GM19238 (cell line): Measurements from ENCODE around the gene GPC5.
"Not testable (repeated sequence)": the region's sequence is repeated elsewhere in the genome, so short reads cannot be mapped to it uniquely, and the experiment has no call there.

Source experiments
- DNase-seq: peaks from one replicate; pipeline ENCODE4 v3.0.0; 2011; ENCODE audit warnings: low spot score; ENCODE audit not compliant: insufficient read length

GPC5 gene

DNA sequence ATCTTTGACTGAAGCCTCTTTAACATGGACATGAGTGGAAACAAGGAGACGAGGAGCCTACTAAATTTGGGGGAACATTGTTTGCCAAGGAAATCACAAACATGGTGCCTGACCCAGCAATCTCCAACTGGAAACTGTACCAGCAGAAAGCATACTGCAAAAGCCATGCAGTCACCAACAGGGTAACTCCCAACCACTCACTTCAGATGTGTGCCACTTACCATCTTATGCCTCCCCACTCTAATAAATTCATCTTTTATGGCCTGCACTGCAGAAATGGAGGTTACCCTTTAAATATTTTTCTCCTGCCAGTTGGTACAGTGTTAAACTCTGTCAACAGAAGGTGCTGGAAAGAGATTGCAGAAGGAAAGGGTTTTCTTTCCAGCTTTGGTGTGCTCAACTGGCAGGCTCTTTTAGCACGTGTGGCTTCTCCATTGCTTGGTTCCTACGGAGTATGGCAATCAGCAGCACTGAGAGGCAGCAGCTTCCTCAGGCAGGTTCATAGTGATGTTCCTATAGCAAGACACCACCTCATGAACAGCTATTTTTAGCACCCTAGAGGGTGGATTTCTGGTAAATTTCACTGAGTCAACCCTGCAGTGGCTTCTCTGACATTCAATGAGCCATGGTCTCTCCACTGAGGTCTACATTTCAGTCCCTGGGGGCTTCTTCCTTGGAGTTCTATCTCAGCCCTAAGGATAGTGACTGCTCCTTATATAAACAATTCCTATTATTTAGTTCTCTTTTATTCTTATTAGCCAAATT is 29.6 kb upstream of the GPC5 start:
- DNase-seq = no peak

GRCh38 chr13:91369441-91369831 is 29.0 kb upstream of the GPC5 start:
- no peak for DNase-seq

DNA sequence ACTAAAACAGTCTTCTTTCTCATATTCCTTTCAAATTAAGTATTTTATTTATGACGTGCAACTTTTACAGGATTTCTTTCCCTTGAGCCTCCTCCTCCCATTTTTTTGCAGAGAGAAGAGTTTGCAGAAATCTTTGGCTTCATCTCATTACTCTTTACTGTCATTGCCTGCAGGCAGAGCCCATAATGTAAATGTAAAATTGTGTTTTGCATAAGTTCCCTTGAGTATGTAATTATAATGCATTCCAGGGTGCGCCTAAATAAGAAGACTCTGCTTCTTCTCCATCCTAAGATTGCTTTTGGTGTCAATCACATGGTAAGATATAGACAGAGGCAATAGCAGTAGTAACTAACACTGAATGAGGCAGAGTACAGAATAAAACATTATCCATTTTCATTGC is 27.9 kb upstream of the GPC5 start:
- no peak for DNase-seq

DNA sequence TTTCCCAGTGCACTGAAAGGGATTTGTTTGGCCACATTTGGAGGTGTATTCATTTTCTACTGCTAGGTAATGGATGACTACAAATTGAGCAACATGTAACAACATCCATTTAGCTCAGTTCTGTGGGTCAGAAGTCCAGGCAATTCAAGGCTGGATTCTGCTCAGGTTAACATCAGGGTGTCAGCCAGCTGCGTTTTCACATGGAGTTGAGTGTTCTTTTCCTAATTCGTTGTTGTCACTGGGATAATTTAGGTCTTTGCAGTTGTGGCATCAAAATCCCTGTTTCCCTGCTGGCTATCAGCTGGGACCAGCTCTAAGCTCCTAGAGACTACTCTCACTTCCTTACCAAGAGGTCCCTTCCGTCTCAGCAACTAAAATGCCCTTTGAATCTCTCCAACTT is 25.5 kb upstream of the GPC5 start:
- DNase-seq = no peak

DNA sequence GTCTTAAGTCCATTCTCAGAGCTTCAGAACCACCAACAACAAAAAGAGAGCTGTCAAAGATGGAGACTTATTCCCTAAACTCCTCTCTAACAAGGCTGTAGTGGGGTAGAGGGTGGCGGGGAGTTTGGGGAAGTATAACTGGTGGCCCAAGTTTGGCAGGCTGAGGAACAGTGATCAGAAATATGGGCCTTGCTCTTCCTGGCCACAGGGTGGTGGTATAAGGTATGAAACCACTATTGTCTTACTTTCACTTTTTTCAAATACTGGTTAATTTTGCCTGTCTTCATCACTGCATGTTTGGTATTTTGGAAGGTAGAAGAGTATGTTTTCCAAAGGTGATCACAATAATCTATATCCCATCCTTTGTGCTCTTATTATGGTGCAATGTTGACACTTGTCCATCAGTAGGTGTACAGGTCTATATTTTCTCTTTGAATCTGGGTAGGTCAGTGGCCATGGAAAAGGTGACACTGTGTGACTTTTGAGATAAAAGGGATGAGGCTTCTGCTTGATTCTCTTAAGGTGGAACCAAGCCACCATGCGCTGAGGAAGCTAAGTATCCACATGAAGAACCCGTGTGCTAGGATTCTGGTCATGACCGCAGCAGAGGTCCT is 23.2 kb upstream of the GPC5 start:
- DNase-seq = peak; percentile 10

GRCh38 chr13:91381371-91381770 is 17.1 kb upstream of the GPC5 start:
- no peak for DNase-seq

GRCh38 chr13:91383836-91384235 is 14.6 kb upstream of the GPC5 start:
- no peak for DNase-seq

- no peak for DNase-seq
Observed at GRCh38 chr13:91384896-91385295, 13.5 kb upstream of the GPC5 start.

- no peak for DNase-seq
Observed at GRCh38 chr13:91389186-91389585, 9.2 kb upstream of the GPC5 start.

DNA sequence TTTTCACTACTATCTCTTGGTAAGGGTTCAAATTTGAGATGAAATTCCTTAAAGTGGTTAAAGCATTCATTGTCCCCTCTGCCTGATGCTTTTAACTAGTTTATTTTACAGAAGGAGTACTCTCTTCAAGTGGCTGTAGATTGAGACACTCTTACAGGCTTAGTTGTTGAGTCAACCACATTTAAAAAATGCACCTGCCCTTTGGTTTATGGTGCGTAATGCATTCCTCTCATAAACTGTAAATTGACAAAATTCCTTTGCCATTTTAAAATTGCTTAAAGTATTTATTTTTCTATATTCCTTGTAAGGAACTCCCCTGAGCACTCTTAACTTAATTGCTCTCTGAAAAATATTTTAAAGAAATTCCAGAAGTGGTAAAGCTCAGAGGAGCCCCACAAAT is 826 bp upstream of the GPC5 start:
- no peak for DNase-seq

- no peak for DNase-seq
Observed at GRCh38 chr13:91399189-91400062, 1.0 kb downstream of the GPC5 start.

- no peak for DNase-seq
Observed at GRCh38 chr13:91400063-91400399, 1.6 kb downstream of the GPC5 start.

GRCh38 chr13:91400671-91401070 is 2.2 kb downstream of the GPC5 start:
- DNase-seq = no peak

DNA sequence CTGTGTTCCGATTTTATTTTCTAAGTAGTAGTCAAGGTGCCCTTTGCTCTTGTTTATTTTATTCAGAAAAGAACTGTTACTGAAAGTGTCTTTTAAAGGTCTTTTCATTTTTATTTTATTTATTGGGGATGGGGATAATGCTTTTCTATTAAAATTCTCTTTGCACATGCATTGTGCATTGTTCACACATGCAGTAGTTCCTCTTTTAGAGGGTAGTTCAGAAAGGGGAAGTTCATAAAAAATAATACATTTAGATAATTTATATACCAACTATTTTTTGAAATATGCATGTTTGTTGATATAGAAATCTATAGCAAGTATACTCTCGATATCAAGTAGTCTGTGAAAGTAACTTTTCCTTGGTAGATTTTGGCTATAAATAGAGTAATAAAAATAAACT is 3.5 kb downstream of the GPC5 start:
- DNase-seq = no peak

GRCh38 chr13:91405240-91405639 is 6.8 kb downstream of the GPC5 start:
- DNase-seq = no peak

DNA sequence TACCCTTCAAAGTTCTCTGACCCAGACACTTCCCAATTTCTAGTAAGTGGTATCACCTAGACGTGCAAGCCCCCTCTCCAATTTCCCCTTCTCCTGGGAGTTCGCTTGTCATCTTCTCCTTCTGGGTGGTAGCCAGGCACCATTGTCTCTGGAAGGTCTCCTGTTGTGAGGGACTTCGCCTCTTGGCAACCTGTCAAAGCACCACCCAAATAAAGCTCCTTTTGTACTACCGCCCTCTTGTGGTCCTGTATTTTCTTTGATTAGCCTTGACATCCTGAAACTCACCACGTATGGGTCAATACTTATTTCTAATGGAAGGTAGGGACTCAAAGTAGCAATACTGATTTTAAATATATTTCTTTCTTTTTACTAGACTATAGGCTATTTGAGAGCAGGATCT is 8.2 kb downstream of the GPC5 start:
- no peak for DNase-seq

DNA sequence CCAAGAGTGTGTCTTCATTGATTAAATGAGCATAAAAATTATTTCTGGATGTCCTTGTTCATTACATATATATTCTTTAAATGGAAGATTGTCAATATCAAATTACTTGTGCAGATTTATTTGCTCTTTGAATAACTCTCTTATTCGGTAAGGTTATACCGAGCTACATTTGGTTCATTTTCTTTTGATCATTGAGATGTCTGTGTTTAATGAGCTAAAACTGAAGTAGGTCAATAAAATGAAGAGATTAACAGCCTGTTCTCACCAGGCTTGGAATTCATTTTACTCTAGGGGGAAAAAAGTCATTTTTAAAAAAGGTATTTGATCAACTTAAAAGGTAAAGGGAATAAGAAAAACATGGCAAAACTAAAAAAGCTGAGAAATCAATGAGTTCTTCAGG is 10.6 kb downstream of the GPC5 start:
- no peak for DNase-seq

DNA sequence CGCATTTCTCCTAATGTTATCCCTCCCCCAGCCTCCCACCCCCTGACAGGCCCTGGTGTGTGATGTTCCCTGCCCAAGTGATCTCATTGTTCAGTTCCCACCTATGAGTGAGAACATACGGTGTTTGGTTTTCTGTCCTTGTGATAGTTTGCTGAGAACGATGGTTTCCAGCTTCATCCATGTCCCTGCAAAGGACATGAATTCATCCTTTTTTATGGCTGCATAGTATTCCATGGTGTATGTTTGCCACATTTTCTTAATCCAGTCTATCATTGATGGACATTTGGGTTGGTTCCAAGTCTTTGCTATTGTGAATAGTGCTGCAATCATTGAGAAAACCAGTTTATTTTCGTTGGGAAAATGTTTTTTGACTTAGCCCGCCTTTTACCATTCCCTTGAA is 18.2 kb downstream of the GPC5 start:
- DNase-seq = not testable (repeated sequence)

DNA sequence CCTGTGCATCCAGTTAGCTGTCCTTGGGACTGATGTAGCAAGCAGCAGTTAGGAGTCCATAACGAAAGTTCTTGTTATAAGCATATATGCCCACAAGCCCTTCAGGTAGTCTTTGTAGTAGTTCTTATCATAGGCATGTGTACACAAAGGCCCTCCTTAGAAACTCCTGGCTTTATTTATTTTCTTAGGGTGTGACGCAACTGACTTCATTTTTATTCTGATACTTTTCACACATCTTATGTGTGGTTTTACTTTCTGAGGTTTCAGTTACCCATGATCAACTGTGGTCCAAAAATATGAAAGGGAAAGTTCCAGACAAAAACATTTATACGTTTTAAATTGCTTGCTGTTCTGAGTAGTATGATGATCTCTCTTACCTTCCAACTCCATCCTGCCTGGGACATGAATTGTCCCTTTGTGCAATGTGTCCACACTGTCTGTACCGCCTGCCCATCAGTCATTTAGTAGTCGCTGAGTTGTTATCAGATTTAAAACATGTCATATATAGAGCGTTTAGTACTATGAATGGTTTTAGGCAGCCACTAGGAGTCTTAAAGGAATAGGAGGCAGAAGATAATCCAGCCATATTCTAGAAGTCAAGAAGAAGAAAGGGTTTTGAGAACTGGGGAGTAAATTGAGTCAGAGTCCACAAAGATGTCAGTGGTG is 19.4 kb downstream of the GPC5 start:
- DNase-seq = no peak

GRCh38 chr13:91426913-91427312 is 28.5 kb downstream of the GPC5 start:
- no peak for DNase-seq

- DNase-seq = not testable (repeated sequence)
Observed at GRCh38 chr13:91438674-91439073, 40.3 kb downstream of the GPC5 start.

- DNase-seq = no peak
Observed at GRCh38 chr13:91450913-91451312, 52.5 kb downstream of the GPC5 start.
